ENCODE measurements around the gene HSPBAP1.
"Not testable (repeated sequence)": the region's sequence is repeated elsewhere in the genome, so short reads cannot be mapped to it uniquely, and the experiment has no call there.

HSPBAP1 gene

GRCh38 chr3:122784436-122784835 is 9.2 kb downstream of the HSPBAP1 start:
- no peak for DNase-seq

DNA sequence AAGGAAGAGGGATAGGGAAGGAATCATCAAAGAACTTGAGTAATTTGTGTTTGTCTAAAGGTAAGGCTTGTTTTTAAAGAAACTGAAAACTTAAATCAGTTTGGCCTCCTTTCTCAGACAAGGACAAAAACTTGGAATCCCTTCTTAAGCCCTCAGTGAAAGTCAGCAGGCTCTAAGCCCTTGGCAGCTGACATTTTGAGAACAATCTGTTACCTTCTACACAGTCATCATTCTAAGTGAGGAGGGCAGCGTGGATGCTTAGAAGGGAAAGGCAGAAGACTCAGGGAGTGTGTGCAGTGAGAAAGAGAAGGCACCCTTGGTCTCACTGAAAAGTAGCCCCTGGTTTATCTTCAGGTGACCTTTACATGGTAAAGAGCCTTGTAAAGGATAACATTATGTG is 10.8 kb downstream of the HSPBAP1 start:
- DNase-seq: no peak

DNA sequence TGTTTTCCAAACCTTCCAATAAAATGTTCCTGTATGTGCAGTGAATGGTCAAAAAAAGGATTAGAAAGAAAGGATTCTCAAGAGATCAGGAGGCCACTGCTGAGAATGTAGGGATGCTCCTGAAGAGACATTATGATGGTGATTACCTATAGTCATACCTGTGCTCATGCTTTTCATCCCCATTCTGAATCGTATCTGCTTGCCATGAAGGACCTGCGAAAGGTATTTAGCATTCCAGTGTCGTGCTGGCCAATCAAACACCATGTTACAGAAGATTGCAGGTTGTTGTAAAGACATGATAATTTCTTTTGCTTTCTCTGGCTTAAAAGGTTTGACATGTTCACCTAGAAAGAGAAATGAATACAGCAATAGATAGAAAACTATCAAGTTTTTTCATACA is 16.1 kb downstream of the HSPBAP1 start:
- DNase-seq: no peak

DNA sequence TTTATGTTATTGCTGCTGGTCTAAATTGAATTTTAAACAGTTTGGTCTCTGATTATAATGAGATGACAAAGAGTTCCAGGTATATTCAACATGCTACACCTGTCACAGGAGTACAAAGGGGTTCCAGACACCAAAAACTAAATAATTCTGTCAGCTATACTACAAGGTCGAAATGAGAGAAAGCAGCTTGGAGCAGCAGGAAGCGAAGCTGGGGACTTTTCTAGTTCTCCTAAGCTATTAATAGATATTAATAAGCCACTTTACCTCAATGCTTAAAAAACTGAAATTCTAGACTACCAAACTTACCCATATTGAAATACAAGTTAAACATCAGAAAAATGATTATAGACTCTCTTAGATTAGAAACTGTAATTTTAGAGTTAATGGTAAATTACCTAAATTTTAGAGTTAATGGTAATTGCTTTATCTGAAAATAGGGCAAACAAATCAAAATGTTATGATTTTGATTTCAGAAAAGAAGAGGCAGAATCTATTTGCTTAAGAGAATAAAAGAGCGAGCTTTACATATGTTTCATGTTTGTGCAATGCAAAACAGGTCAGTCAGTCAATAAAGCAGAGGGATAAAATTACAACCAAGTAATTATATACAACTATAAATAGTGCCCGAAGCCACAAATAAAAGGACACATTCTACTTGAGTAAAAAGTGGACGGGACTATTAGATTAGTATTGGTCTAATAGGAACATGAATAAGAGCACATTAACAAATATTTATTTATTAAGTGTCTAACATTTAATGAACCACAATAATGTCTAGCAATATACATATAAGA is 16.8 kb downstream of the HSPBAP1 start:
- no peak for DNase-seq

DNA sequence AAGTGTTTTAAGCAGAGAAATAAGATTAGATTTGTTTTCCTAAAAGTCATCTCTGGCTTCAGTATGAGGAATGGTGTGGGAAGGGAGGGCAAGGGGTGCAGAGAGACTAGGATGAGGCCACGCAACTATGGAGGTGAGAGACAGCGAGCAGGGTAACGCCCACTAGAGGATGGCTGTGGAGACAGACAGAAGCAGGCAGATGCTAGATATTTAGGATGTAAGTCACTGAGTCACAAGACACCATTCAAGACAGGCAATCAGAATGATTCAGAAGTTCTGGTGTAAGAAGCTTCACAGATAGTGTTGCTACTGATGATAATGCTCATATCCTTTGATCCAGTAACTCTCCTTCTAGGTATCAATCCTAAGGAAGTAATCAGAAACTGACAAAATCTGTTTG is 19.1 kb downstream of the HSPBAP1 start:
- DNase-seq: no peak

DNA sequence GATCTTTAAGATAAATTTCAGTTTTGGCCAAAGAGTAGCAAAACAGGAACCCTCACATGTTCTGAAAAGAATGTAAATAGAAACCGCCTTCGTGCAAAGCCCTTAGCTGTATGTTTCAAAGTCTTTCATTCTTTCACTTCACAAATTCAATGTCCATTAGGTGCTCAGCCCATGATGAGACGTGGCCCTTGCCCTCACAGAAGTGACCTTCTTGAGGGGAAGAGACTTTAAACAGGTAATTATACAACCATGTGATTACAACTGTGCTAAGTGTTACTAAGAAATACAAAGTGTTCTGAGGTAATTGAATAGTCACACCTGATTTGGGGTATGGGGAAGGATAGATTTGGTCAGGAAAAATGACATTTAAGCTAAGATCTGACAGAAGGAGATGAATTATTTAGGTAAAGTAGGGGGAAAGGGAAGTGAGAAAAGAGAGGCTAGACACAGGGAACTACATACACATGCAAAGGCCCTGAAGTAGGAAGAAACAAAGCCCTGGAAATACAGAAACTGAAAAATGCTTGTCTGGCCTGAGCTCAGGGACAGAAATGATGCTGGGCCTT is 19.6 kb downstream of the HSPBAP1 start:
- DNase-seq: no peak

- DNase-seq: no peak
These were observed 20.8 kb downstream of the HSPBAP1 start for GRCh38 chr3:122772827-122773226.

DNA sequence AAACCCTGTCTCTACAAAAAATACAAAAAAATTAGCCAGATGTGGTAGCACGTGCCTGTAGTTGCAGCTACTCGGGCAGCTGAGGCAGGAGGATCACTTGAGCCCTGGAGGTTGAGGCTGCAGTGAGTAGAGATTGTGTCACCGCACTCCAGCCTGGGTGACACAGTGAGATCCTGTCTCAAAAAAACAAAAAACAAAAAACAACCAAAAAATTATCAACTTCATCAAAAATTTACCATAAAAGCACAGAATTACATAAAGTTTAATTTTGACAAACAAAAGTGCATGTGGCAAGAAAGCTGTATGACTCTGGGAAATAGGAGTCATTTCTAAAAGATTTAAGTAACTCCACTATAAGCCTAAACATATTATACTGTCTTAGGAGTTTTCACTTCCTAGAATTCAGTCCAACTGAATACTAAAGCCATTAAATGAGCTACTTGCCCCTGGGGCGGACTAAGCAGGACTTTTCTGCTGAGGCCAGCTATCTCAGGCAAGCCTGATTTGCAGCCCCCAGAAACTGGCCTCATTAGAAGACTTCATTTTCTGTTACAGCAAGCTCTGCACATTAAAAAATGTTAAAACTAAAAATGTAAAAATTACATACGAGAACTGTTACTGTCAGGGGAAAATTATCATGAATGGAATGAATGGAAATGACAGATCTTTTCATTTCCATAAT is 23.0 kb downstream of the HSPBAP1 start:
- DNase-seq: no peak

GRCh38 chr3:122767540-122768372 is 25.9 kb downstream of the HSPBAP1 start:
- DNase-seq: no peak

DNA sequence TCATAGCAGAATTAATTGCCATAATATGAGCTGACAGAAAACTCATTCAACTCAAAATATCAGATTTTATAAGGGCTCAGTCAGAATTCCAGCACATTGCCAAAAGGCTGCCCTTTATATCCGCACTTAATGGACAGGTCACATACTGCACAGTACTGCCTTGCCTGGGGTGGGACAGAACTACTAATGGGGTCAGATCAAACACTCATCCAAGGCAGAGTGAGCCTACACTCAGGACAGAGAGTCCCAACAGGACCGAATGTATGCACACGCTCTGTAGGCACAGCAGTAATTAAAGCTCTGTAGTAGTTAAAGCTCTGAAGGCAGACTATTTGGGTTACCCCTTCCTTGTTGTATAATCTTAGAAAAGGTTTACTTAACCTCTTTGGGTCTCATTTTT is 27.2 kb downstream of the HSPBAP1 start:
- no peak for DNase-seq

DNA sequence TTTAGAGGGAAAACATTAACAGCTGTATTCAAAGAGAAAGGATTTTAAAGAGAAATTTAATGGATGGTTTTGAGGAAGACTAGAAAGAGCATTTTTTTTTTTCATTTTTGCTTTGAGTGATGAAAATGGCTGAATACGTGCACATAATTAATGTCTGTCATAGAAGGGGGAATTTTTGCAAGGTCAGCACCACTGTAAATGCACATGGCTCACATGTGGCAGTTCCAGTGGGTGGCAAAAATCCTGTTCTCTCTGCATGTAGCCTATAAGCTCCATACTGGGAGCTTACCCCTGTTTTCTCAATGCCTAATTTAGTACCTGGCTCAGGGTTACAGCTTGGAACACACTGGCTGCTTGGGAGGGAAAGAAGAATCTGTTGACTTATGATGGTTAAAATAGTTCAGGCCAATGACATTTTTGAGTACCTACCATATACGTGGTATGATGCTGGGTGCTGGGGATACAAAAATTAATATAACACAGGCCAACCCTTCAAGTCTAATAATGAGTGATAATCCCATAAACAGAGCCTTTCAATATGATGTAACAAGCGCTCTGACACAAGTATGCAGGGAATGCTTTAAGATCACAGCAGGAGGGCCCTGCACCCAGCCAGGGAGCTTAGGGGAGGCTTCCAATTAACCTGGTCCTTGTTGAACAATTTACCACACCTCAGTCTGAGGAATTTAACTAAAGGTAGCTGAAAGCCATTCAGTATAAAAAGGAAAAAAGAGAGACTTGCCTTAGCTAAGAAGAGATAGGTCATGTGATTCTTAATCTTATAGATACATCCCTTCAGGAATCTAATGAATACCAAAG is 33.0 kb downstream of the HSPBAP1 start:
- no peak for DNase-seq

- no peak for DNase-seq
These were observed 34.6 kb downstream of the HSPBAP1 start for GRCh38 chr3:122758877-122759560.

GRCh38 chr3:122755491-122755890 is 38.1 kb downstream of the HSPBAP1 start:
- no peak for DNase-seq

- peak; percentile 56 for DNase-seq
These were observed 38.7 kb downstream of the HSPBAP1 start for GRCh38 chr3:122754929-122755328.

DNA sequence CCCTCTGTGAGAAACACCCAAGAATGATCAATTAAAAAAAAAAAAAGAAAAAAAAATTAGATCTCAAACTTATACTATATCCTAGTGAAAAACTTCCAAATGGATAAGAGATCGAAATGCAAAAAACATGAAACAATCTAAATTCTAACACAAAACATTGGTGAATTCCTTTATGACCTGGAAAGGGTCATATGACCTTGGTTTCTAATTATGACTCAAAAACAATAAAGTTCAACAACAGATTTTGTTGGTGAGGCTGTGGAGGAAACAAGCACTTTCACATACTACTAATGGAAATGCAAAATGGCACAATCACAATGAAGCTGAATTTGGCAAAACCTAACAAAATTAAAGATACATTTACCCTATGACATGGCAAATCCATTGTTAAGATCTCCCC is 45.3 kb downstream of the HSPBAP1 start:
- no peak for DNase-seq

DNA sequence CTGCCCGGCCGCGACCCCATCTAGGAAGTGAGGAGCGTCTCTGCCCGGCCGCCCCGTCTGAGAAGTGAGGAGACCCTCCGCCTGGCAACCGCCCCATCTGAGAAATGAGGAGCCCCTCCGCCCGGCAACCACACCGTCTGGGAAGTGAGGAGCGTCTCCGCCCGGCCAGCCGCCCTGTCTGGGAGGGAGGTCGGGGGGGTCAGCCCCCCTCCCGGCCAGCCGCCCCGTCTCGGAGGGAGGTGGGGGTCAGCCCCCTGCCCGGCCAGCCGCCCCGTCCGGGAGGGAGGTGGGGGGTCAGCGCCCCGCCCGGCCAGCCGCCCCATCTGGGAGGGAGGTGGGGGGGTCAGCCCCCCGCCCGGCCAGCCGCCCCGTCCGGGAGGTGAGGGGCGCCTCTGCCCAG is 46.3 kb downstream of the HSPBAP1 start:
- not testable (repeated sequence) for DNase-seq

DNA sequence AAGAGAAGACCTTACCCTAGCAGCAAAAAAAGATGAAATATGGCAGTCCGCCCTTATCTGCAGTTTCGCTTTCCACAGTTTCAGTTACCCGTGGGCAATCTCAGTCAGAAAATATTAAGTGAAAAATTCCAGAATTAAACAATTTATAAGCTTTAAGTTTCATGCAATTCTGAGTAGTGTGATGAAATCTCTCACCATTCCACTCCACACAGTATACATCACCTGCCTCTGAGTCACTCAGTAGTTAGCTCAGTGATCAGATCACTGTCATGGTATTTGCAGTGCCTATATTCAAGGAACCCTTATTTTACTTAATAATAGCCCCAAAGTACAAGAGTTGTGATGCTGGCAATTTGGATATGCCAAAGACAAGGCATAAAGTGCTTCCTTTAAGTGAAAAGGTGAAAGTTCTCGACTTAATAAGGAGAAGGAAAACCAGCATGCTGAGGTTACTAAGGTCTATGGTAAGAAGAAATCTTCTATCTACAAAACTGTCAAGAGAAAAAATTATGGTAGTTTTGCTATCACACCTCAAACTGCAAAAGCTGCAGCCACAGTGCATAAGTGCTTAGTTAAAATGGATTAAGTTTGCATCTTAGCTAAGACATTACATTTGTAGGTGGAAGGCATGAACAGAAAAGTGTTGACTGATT is 48.1 kb downstream of the HSPBAP1 start:
- no peak for DNase-seq

GRCh38 chr3:122743581-122744120 is 50.0 kb downstream of the HSPBAP1 start:
- no peak for DNase-seq

GRCh38 chr3:122742234-122742633 is 51.4 kb downstream of the HSPBAP1 start:
- DNase-seq: no peak

GRCh38 chr3:122739172-122739571 is 54.5 kb downstream of the HSPBAP1 start:
- no peak for DNase-seq
